Right lobe of liver (tissue), 6 donors: ENCODE data around the gene AQP1. TPM values are rescaled to one million over a fixed set of nuclear protein-coding genes. Genes with fewer than 3 reads are reported as not detected.

Experiments
- ATAC-seq, 4 donors: fragments of 200-7000 bp; cut with Tn5 transposase; one replicate each; pipeline ENCODE4 v1.9.1; 2020; ENCODE audit warnings: mild to moderate bottlenecking in 4 of 4, moderate library complexity in 4 of 4
- DNase-seq, 3 donors: peaks; one replicate each; pipeline ENCODE4 v3.0.0-alpha.2; 2020
- H3K27ac ChIP-seq, 3 donors: fragments of 200-600 bp; one replicate each; pipeline ENCODE4 v1.8.0; 2022
- H3K27me3 ChIP-seq, 2 donors: fragments of 200-600 bp; one replicate each; pipeline ENCODE4 v1.8.0; 2022
- H3K36me3 ChIP-seq, 4 donors: fragments of 200-600 bp; sonication (generic) in 1 of 4; one replicate each; pipeline versions ENCODE4 v1.5.1 to v1.8.0; 2017 to 2022; ENCODE audit warnings: control low read depth in 1 of 4
- H3K4me1 ChIP-seq, 4 donors: fragments of 200-600 bp; sonication (generic) in 1 of 4; one replicate each; pipeline versions ENCODE4 v1.5.1 to v1.8.0; 2017 to 2022; ENCODE audit warnings: control low read depth in 1 of 4
- H3K4me3 ChIP-seq, 3 donors: fragments of 200-600 bp; one replicate each; pipeline ENCODE4 v1.8.0; 2022
- H3K9me3 ChIP-seq, 4 donors: fragments of 200-600 bp; sonication (generic) in 1 of 4; one replicate each; pipeline versions ENCODE4 v1.5.1 to v1.8.0; 2017 to 2022; ENCODE audit warnings: control low read depth in 1 of 4
- CTCF ChIP-seq, 4 donors: fragments of 200-600 bp in 3 of 4; fragments of 450-650 bp in 1 of 4; IDR thresholded peaks; one replicate each; pipeline versions ENCODE4 v1.5.1 to v1.8.0; 2016 to 2022; ENCODE audit warnings: antibody characterized with exemption in 4 of 4, mild to moderate bottlenecking in 2 of 4
- POLR2A ChIP-seq: fragments of 450-650 bp; IDR thresholded peaks from one replicate; pipeline ENCODE4 v1.6.1; 2017; ENCODE audit warnings: antibody characterized with exemption, mild to moderate bottlenecking
- WGBS: methylation state at CpG from one replicate; pipeline ENCODE4 v1.1.6; 2018; ENCODE audit warnings: low coverage, low lambda C conversion rate; ENCODE audit not compliant: insufficient coverage; ENCODE audit errors: missing lambda C conversion rate; 5-methylcytosine and 5-hydroxymethylcytosine counted together
- intact Hi-C, 2 donors: fragments of 100-400 bp; cut with DNase I; formaldehyde crosslinking; loops; one replicate each; pipeline versions ENCODE4 v1.11.2 to v1.14.1; 2022
- total RNA-seq, 6 experiments: library from RNA; depleted of rRNA in 2 of 6; stranded (reverse); fragments of >200 nt in 2 of 6; fragmentation: NEBNext Ultra II Directional in 3 of 6; extraction: Animal tissue kit (Norgen Biotek cat#: 25700) in 3 of 6; gene quantifications; one replicate each; pipeline versions ENCODE4 v1.1.0 to v1.2.4, GENCODE V29; 2016 to 2023
- donor health status: DM: no; HTN: yes; CAD: no.
- donor health status: DM: no; HTN: no; CAD: no.
- donor health status: DM: no; HTN: no; CAD: no.
- donor health status: DM: no; HTN: yes; CAD: no.
- donor health status: DM: no; HTN: yes; CAD: no.

AQP1 gene
- total RNA-seq, 6 experiments from 2014 or later: 11.3 to 20.8 (median 14.8) TPM

GRCh38 chr7:30934732-30935568 is 23.3 kb downstream of the AQP1 start:
- TF ChIP-seq CTCF (IDR thresholded peaks at IDR 0.05) (no peak), POLR2A (no peak)
- no peaks in the 10 kb centered on the region for H3K36me3 ChIP-seq
- DNase-seq (no peak), ATAC-seq (no peak)
- 55% methylated on average over 4 of the region's 6 CpGs for WGBS
- no peak overlapping the region for H3K4me3 ChIP-seq
- no peaks in the 10 kb centered on the region for H3K27me3 ChIP-seq
- intact Hi-C loops: no loop called here
- H3K9me3 ChIP-seq: no peaks in the 10 kb centered on the region
- H3K27ac ChIP-seq: no peak overlapping the region
- H3K4me1 ChIP-seq: no peaks in the 10 kb centered on the region

DNA sequence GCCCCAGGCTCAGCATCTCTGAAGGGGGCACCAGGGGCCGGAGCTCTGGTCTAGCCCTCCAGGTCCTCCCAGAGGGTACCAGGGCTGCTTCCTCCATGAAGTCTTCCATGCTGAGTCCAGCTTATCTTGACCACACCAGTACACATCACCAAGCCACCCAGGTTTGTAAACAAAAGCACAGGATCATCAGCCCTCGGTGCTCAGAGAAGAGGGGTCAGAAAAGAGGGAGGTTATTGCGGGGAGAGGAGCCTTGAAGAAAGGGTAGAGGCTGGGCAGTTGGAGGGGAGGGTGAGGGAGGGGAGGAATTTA is 23.9 kb downstream of the AQP1 start:
- no peaks in the 10 kb centered on the region for H3K36me3 ChIP-seq
- DNase-seq: no peak
- TF ChIP-seq CTCF (IDR thresholded peaks at IDR 0.05): no peak
- no peak for TF ChIP-seq POLR2A
- intact Hi-C loops: no loop called here
- H3K27me3 ChIP-seq: no peaks in the 10 kb centered on the region
- ATAC-seq: no peak
- H3K4me3 ChIP-seq: no peak overlapping the region
- 80% methylated on average over 1 of the region's 3 CpGs for WGBS
- no peaks in the 10 kb centered on the region for H3K9me3 ChIP-seq
- H3K4me1 ChIP-seq: no peaks in the 10 kb centered on the region
- H3K27ac ChIP-seq: no peak overlapping the region

- TF ChIP-seq POLR2A: no peak
- TF ChIP-seq CTCF (IDR thresholded peaks at IDR 0.05): no peak
- Histone ChIP-seq H3K27me3 (no peaks in the 10 kb centered on the region), H3K27ac (no peak overlapping the region), H3K36me3 (no peaks in the 10 kb centered on the region), H3K9me3 (no peaks in the 10 kb centered on the region), H3K4me3 (no peak overlapping the region), H3K4me1 (no peaks in the 10 kb centered on the region)
- intact Hi-C loops: no loop called here
- ATAC-seq (no peak), DNase-seq (no peak)
Measured at GRCh38 chr7:30936650-30937245, 25.1 kb downstream of the AQP1 start.

GRCh38 chr7:30937416-30937815 is 25.8 kb downstream of the AQP1 start:
- Histone ChIP-seq H3K27ac (no peak overlapping the region), H3K9me3 (no peaks in the 10 kb centered on the region), H3K36me3 (no peaks in the 10 kb centered on the region), H3K4me3 (no peak overlapping the region), H3K4me1 (no peaks in the 10 kb centered on the region), H3K27me3 (no peaks in the 10 kb centered on the region)
- 21% methylated on average over 3 of the region's 3 CpGs for WGBS
- DNase-seq (no peak), ATAC-seq (no peak)
- intact Hi-C loops: no loop called here
- no peak for TF ChIP-seq CTCF (IDR thresholded peaks at IDR 0.05)
- TF ChIP-seq POLR2A: no peak
